Sigmoid colon (tissue), 7 donors: Measurements from ENCODE around the gene ZSWIM5. TPM values are rescaled to one million over a fixed set of nuclear protein-coding genes. Genes with fewer than 3 reads are reported as not detected.

Experiments
- DNase-seq: peaks from one replicate; pipeline ENCODE4 v3.0.0-alpha.2; 2019
- H3K27ac ChIP-seq, 4 donors: fragments of 200-600 bp; sonication (generic); one replicate each; pipeline ENCODE4 v1.5.1; 2016 to 2019; ENCODE audit warnings: mild to moderate bottlenecking in 1 of 4
- H3K27me3 ChIP-seq, 3 donors: fragments of 200-600 bp; sonication (generic); one replicate each; pipeline ENCODE4 v1.5.1; 2019; ENCODE audit warnings: mild to moderate bottlenecking in 1 of 3
- H3K36me3 ChIP-seq, 4 donors: fragments of 200-600 bp; sonication (generic); one replicate each; pipeline ENCODE4 v1.5.1; 2016 to 2019
- H3K4me1 ChIP-seq, 4 donors: fragments of 200-600 bp; sonication (generic); one replicate each; pipeline ENCODE4 v1.5.1; 2017 to 2019
- H3K4me3 ChIP-seq, 4 donors: fragments of 200-600 bp; sonication (generic); one replicate each; pipeline ENCODE4 v1.5.1; 2017 to 2019; ENCODE audit warnings: mild to moderate bottlenecking in 2 of 4, moderate library complexity in 1 of 4
- H3K9me3 ChIP-seq, 4 donors: fragments of 200-600 bp in 3 of 4; sonication (generic) in 3 of 4; one replicate each; pipeline versions ENCODE4 v1.5.1 to v1.6.1; 2013 to 2019
- EP300 ChIP-seq, 4 donors: sonication (generic); formaldehyde crosslinking; IDR thresholded peaks; one replicate each; pipeline ENCODE4 v1.6.1; 2017; ENCODE audit warnings: antibody characterized with exemption in 4 of 4
- POLR2A ChIP-seq, 2 donors: fragments of 450-650 bp; IDR thresholded peaks; one replicate each; pipeline ENCODE4 v1.6.1; 2016; ENCODE audit warnings: antibody characterized with exemption in 2 of 2, mild to moderate bottlenecking in 2 of 2, moderate library complexity in 2 of 2
- POLR2AphosphoS5 ChIP-seq, 4 donors: sonication (generic); formaldehyde crosslinking; IDR thresholded peaks; one replicate each; pipeline ENCODE4 v1.6.1; 2017; ENCODE audit warnings: antibody characterized with exemption in 4 of 4
- WGBS, 2 donors: extraction: QIAGEN DNeasy Blood & Tissue Kit; methylation state at CpG; one replicate each; pipeline ENCODE4 v1.1.7; 2013; 5-methylcytosine and 5-hydroxymethylcytosine counted together
- intact Hi-C: fragments of 100-400 bp; cut with DNase I; formaldehyde crosslinking; loops from one replicate; pipeline ENCODE4 v1.15.1; 2023
- polyA plus RNA-seq, 3 donors: library from polyadenylated mRNA; stranded (reverse); fragments of 200-250 nt; gene quantifications; one replicate each; pipeline ENCODE4 v1.2.3, GENCODE V29; 2013
- total RNA-seq, 4 donors: library from RNA; depleted of rRNA; stranded (reverse); fragments of >200 nt; gene quantifications; one replicate each; pipeline ENCODE4 v1.1.0, GENCODE V29; 2016
- TF ChIP-seq, protein P1 (sequence below), 4 experiments: fragments of 450-650 bp in 3 of 4; fragments of 200-600 bp in 1 of 4; IDR thresholded peaks; one replicate each; pipeline ENCODE4 v1.5.1; 2016 to 2019; ENCODE audit warnings: antibody characterized with exemption in 4 of 4, mild to moderate bottlenecking in 3 of 4, moderate library complexity in 2 of 4
- donor health status: healthy with polysubstance abuse.
- donor health status: Bipolar disorder and iron deficiency.
- donor health status: healthy.

The ZSWIM5 gene
- total and polyA plus RNA-seq, 7 donors, result 2.4 to 4.3 (median 3.2) TPM

- Histone ChIP-seq H3K4me3 (no peak overlapping the region), H3K4me1 (no peaks in the 10 kb centered on the region), H3K27ac (no peak overlapping the region), H3K36me3 (peaks cover 0 to 21% (median 1%) of the 10 kb centered on the region in 4 donors), H3K27me3 (no peaks in the 10 kb centered on the region), H3K9me3 (no peaks in the 10 kb centered on the region)
- no peak for DNase-seq
- TF ChIP-seq EP300 (IDR thresholded peaks at IDR 0.05) (no peak), POLR2A (IDR thresholded peaks at IDR 0.05) (no peak), POLR2AphosphoS5 (IDR thresholded peaks at IDR 0.05) (no peak)
- TF ChIP-seq, protein P1, sequence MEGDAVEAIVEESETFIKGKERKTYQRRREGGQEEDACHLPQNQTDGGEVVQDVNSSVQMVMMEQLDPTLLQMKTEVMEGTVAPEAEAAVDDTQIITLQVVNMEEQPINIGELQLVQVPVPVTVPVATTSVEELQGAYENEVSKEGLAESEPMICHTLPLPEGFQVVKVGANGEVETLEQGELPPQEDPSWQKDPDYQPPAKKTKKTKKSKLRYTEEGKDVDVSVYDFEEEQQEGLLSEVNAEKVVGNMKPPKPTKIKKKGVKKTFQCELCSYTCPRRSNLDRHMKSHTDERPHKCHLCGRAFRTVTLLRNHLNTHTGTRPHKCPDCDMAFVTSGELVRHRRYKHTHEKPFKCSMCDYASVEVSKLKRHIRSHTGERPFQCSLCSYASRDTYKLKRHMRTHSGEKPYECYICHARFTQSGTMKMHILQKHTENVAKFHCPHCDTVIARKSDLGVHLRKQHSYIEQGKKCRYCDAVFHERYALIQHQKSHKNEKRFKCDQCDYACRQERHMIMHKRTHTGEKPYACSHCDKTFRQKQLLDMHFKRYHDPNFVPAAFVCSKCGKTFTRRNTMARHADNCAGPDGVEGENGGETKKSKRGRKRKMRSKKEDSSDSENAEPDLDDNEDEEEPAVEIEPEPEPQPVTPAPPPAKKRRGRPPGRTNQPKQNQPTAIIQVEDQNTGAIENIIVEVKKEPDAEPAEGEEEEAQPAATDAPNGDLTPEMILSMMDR (IDR thresholded peaks at IDR 0.05), result no peak
- intact Hi-C loops, result no loop called here
- whole genome bisulfite sequencing, 2 donors, result 88 to 92% methylated on average over 1 of the region's 1 CpG
Measured at GRCh38 chr1:45057542-45057941, 148.9 kb downstream of the ZSWIM5 start.

GRCh38 chr1:45051005-45051772, 155.2 kb downstream of the ZSWIM5 start:
- no peaks in the 10 kb centered on the region for H3K9me3 ChIP-seq
- no peaks in the 10 kb centered on the region for H3K4me1 ChIP-seq
- 54 to 68% methylated on average over 2 of the region's 2 CpGs for WGBS, 2 donors
- TF ChIP-seq POLR2A (IDR thresholded peaks at IDR 0.05) (no peak), EP300 (IDR thresholded peaks at IDR 0.05) (no peak), POLR2AphosphoS5 (IDR thresholded peaks at IDR 0.05) (no peak)
- TF ChIP-seq, protein P1 (IDR thresholded peaks at IDR 0.05), result no peak
- intact Hi-C loops, result no loop called here
- peaks cover 0 to 5% (median 0%) of the 10 kb centered on the region in 4 donors for H3K36me3 ChIP-seq
- H3K27ac ChIP-seq, result no peak overlapping the region
- no peak for DNase-seq
- H3K4me3 ChIP-seq, result no peak overlapping the region
- H3K27me3 ChIP-seq, result no peaks in the 10 kb centered on the region

- WGBS, 2 donors, result 90 to 94% methylated on average over 5 of the region's 5 CpGs
- intact Hi-C loops, result no loop called here
Measured at GRCh38 chr1:45047032-45047431, 159.4 kb downstream of the ZSWIM5 start.

GRCh38 chr1:45044916-45045315, 161.5 kb downstream of the ZSWIM5 start:
- Histone ChIP-seq H3K4me3 (no peak overlapping the region), H3K4me1 (no peaks in the 10 kb centered on the region), H3K36me3 (peaks cover 0 to 11% (median 2%) of the 10 kb centered on the region in 4 donors), H3K27me3 (no peaks in the 10 kb centered on the region), H3K9me3 (no peaks in the 10 kb centered on the region), H3K27ac (no peak overlapping the region)
- intact Hi-C loops, result no loop called here
- no peak for DNase-seq
- TF ChIP-seq POLR2AphosphoS5 (IDR thresholded peaks at IDR 0.05) (no peak), EP300 (IDR thresholded peaks at IDR 0.05) (no peak), POLR2A (IDR thresholded peaks at IDR 0.05) (no peak)
- TF ChIP-seq, protein P1 (IDR thresholded peaks at IDR 0.05), result no peak
- 92 to 98% methylated on average over 1 of the region's 1 CpG for WGBS, 2 donors

More at GRCh38 chr1:45047032-45047431, 159.4 kb downstream of the ZSWIM5 start:
- TF ChIP-seq POLR2A (IDR thresholded peaks at IDR 0.05) (no peak), EP300 (IDR thresholded peaks at IDR 0.05) (no peak), POLR2AphosphoS5 (IDR thresholded peaks at IDR 0.05) (no peak)
- TF ChIP-seq, protein P1 (IDR thresholded peaks at IDR 0.05), result no peak
- no peaks in the 10 kb centered on the region for H3K27me3 ChIP-seq
- no peaks in the 10 kb centered on the region for H3K9me3 ChIP-seq
- H3K27ac ChIP-seq, result no peak overlapping the region
- H3K36me3 ChIP-seq, result peaks cover 0 to 16% (median 0%) of the 10 kb centered on the region in 4 donors
- no peaks in the 10 kb centered on the region for H3K4me1 ChIP-seq
- DNase-seq, result no peak
- H3K4me3 ChIP-seq, result no peak overlapping the region
